ENCODE data around the gene SLC6A4.

DNA sequence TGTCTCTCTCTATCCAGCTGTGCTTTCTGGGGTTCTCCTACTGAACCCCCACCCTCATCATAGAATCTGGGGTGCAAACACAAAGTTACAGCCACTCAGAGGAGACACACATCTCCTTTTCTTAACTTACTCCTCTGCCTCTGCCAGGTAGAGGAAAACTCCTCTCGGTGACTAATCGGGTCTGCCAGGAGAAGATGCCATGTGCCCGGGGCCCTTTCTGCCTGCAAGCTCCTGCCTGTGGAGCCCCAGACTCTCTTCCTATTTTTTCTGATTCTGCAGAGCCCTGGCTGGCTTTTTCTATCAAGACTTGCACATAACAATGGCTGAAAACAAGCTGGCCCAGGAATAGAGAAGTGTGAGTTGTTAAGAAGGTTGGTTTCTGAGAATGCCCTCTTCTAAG, 10.4 kb downstream of the SLC6A4 start:
- TF ChIP-seq, protein P1, sequence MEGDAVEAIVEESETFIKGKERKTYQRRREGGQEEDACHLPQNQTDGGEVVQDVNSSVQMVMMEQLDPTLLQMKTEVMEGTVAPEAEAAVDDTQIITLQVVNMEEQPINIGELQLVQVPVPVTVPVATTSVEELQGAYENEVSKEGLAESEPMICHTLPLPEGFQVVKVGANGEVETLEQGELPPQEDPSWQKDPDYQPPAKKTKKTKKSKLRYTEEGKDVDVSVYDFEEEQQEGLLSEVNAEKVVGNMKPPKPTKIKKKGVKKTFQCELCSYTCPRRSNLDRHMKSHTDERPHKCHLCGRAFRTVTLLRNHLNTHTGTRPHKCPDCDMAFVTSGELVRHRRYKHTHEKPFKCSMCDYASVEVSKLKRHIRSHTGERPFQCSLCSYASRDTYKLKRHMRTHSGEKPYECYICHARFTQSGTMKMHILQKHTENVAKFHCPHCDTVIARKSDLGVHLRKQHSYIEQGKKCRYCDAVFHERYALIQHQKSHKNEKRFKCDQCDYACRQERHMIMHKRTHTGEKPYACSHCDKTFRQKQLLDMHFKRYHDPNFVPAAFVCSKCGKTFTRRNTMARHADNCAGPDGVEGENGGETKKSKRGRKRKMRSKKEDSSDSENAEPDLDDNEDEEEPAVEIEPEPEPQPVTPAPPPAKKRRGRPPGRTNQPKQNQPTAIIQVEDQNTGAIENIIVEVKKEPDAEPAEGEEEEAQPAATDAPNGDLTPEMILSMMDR (IDR thresholded peaks at IDR 0.05; ENCODE audit: low read depth, low read length, missing input control): no peak
- TF ChIP-seq TAF1 (conservative IDR thresholded peaks at IDR 0.05): no peak
- TF ChIP-seq, protein P2, sequence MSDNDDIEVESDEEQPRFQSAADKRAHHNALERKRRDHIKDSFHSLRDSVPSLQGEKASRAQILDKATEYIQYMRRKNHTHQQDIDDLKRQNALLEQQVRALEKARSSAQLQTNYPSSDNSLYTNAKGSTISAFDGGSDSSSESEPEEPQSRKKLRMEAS (IDR thresholded peaks at IDR 0.05): no peak
- TF ChIP-seq YY1 (IDR thresholded peaks at IDR 0.05): no peak
- TF ChIP-seq, protein P3, sequence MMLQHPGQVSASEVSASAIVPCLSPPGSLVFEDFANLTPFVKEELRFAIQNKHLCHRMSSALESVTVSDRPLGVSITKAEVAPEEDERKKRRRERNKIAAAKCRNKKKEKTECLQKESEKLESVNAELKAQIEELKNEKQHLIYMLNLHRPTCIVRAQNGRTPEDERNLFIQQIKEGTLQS (IDR thresholded peaks at IDR 0.05): no peak
- TF ChIP-seq HNF4G (IDR thresholded peaks at IDR 0.05): no peak
- TF ChIP-seq, protein P4, sequence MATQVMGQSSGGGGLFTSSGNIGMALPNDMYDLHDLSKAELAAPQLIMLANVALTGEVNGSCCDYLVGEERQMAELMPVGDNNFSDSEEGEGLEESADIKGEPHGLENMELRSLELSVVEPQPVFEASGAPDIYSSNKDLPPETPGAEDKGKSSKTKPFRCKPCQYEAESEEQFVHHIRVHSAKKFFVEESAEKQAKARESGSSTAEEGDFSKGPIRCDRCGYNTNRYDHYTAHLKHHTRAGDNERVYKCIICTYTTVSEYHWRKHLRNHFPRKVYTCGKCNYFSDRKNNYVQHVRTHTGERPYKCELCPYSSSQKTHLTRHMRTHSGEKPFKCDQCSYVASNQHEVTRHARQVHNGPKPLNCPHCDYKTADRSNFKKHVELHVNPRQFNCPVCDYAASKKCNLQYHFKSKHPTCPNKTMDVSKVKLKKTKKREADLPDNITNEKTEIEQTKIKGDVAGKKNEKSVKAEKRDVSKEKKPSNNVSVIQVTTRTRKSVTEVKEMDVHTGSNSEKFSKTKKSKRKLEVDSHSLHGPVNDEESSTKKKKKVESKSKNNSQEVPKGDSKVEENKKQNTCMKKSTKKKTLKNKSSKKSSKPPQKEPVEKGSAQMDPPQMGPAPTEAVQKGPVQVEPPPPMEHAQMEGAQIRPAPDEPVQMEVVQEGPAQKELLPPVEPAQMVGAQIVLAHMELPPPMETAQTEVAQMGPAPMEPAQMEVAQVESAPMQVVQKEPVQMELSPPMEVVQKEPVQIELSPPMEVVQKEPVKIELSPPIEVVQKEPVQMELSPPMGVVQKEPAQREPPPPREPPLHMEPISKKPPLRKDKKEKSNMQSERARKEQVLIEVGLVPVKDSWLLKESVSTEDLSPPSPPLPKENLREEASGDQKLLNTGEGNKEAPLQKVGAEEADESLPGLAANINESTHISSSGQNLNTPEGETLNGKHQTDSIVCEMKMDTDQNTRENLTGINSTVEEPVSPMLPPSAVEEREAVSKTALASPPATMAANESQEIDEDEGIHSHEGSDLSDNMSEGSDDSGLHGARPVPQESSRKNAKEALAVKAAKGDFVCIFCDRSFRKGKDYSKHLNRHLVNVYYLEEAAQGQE (IDR thresholded peaks at IDR 0.05): no peak
- TF ChIP-seq GABPA (IDR thresholded peaks at IDR 0.05 in 1 of 2, conservative IDR thresholded peaks at IDR 0.05 in 1 of 2): no peak
- TF ChIP-seq RXRA (IDR thresholded peaks at IDR 0.05): no peak

All from liver (tissue), 3 donors.